Measurements from ENCODE around the gene OVOL2.
"Not testable (repeated sequence)": the region's sequence is repeated elsewhere in the genome, so short reads cannot be mapped to it uniquely, and the experiment has no call there.

OVOL2 gene

GRCh38 chr20:18057101-18057993 lies at the start of gene OVOL2:
OVOL2 (minus strand) TSS chr20:18057916; CDS start chr20:18057634, 282 bp downstream.
- DNase-seq (ENCODE audit: low spot score): peak; percentile 74

GRCh38 chr20:18103497-18103896 lies 45.8 kb upstream of the OVOL2 start:
- no peak for DNase-seq (ENCODE audit: low spot score)

GRCh38 chr20:18101125-18101810 lies 43.6 kb upstream of the OVOL2 start:
- peak; percentile 46 for DNase-seq (ENCODE audit: low spot score)

- DNase-seq (ENCODE audit: low spot score): not testable (repeated sequence)
These were observed 42.9 kb upstream of the OVOL2 start for GRCh38 chr20:18100569-18100968.

GRCh38 chr20:18094191-18094590 lies 36.5 kb upstream of the OVOL2 start:
- no peak for DNase-seq (ENCODE audit: low spot score)

GRCh38 chr20:18093388-18093787 lies 35.7 kb upstream of the OVOL2 start:
- DNase-seq (ENCODE audit: low spot score): no peak

GRCh38 chr20:18092890-18093289 lies 35.2 kb upstream of the OVOL2 start:
- peak; percentile 31 for DNase-seq (ENCODE audit: low spot score)

- no peak for DNase-seq (ENCODE audit: low spot score)
These were observed 33.9 kb upstream of the OVOL2 start for GRCh38 chr20:18091623-18092022.

- DNase-seq (ENCODE audit: low spot score): no peak
These were observed 32.8 kb upstream of the OVOL2 start for GRCh38 chr20:18090477-18090876.

GRCh38 chr20:18090044-18090443 lies 32.3 kb upstream of the OVOL2 start:
- DNase-seq (ENCODE audit: low spot score): no peak

GRCh38 chr20:18088841-18089240 lies 31.1 kb upstream of the OVOL2 start:
- not testable (repeated sequence) for DNase-seq (ENCODE audit: low spot score)

GRCh38 chr20:18088298-18088697 lies 30.6 kb upstream of the OVOL2 start:
- DNase-seq (ENCODE audit: low spot score): not testable (repeated sequence)

GRCh38 chr20:18087054-18087453 lies 29.3 kb upstream of the OVOL2 start:
- peak; percentile 44 for DNase-seq (ENCODE audit: low spot score)

- DNase-seq (ENCODE audit: low spot score): not testable (repeated sequence)
These were observed 23.1 kb upstream of the OVOL2 start for GRCh38 chr20:18080836-18081235.

GRCh38 chr20:18079756-18080353 lies 22.1 kb upstream of the OVOL2 start:
- DNase-seq (ENCODE audit: low spot score): no peak

- DNase-seq (ENCODE audit: low spot score): no peak
These were observed 19.4 kb upstream of the OVOL2 start for GRCh38 chr20:18077157-18077556.

- no peak for DNase-seq (ENCODE audit: low spot score)
These were observed 14.8 kb upstream of the OVOL2 start for GRCh38 chr20:18072532-18072931.

- DNase-seq (ENCODE audit: low spot score): no peak
These were observed 9.0 kb upstream of the OVOL2 start for GRCh38 chr20:18066421-18067333.

GRCh38 chr20:18063676-18064075 lies 6.0 kb upstream of the OVOL2 start:
- DNase-seq (ENCODE audit: low spot score): no peak

GRCh38 chr20:18059603-18060002 lies 1.9 kb upstream of the OVOL2 start:
- no peak for DNase-seq (ENCODE audit: low spot score)

- DNase-seq (ENCODE audit: low spot score): peak; percentile 80
These were observed 1.1 kb upstream of the OVOL2 start for GRCh38 chr20:18058661-18059467.

Measured in iPS-NIHi11 (cell line).